Neural progenitor cell (in vitro differentiated cells): ENCODE measurements around the gene TPPP2. TPM values are rescaled to one million over a fixed set of nuclear protein-coding genes. Genes with fewer than 3 reads are reported as not detected.

Experiments
- DNase-seq: peaks from one replicate; pipeline ENCODE4 v3.0.0-alpha.2; 2016; ENCODE audit warnings: low spot score
- H2AFZ ChIP-seq: fragments of 200-600 bp; sonication (generic); replicated peaks from 2 replicates; pipeline ENCODE4 v1.6.1; 2016; ENCODE audit warnings: antibody characterized with exemption
- H3F3A ChIP-seq: fragments of 200-600 bp; sonication (generic); 2 replicates; pipeline ENCODE4 v1.6.1; 2016; ENCODE audit warnings: antibody characterized with exemption, low read depth
- H3K27ac ChIP-seq: fragments of 200-600 bp; sonication (generic); 2 replicates; pipeline ENCODE4 v1.5.1; 2016; ENCODE audit warnings: mild to moderate bottlenecking
- H3K27me3 ChIP-seq: fragments of 200-600 bp; sonication (generic); 2 replicates; pipeline ENCODE4 v1.6.1; 2016; ENCODE audit warnings: mild to moderate bottlenecking, moderate library complexity
- H3K36me3 ChIP-seq: fragments of 200-600 bp; sonication (generic); 2 replicates; pipeline ENCODE4 v1.5.1; 2016
- H3K4me1 ChIP-seq: fragments of 200-600 bp; sonication (generic); 2 replicates; pipeline ENCODE4 v1.6.1; 2016; ENCODE audit warnings: mixed run types
- H3K4me2 ChIP-seq: fragments of 200-600 bp; sonication (generic); 2 replicates; pipeline ENCODE4 v1.6.1; 2016
- H3K4me3 ChIP-seq: fragments of 200-600 bp; sonication (generic); 2 replicates; pipeline ENCODE4 v1.5.1; 2016
- H3K79me2 ChIP-seq: fragments of 200-600 bp; sonication (generic); 2 replicates; pipeline ENCODE4 v1.6.1; 2016; ENCODE audit warnings: low read depth
- H3K9ac ChIP-seq: fragments of 200-600 bp; sonication (generic); 2 replicates; pipeline ENCODE4 v1.6.1; 2016
- H3K9me3 ChIP-seq: fragments of 200-600 bp; sonication (generic); 2 replicates; pipeline ENCODE4 v1.5.1; 2016; ENCODE audit warnings: low read depth
- H4K20me1 ChIP-seq: fragments of 200-600 bp; sonication (generic); 2 replicates; pipeline ENCODE4 v1.6.1; 2016; ENCODE audit warnings: low read depth
- H3K27ac Mint-ChIP-seq: 3 replicates; pipeline ENCODE4 v1.8.0; 2021; ENCODE audit warnings: mixed read lengths
- H3K27me3 Mint-ChIP-seq: 2 replicates; pipeline ENCODE4 v1.8.0; 2022; ENCODE audit warnings: low read depth, mild to moderate bottlenecking, inconsistent platforms, moderate library complexity, mixed read lengths; ENCODE audit not compliant: insufficient read depth
- H3K36me3 Mint-ChIP-seq: 3 replicates; pipeline ENCODE4 v1.8.0; 2021; ENCODE audit warnings: mixed read lengths
- H3K4me1 Mint-ChIP-seq: 3 replicates; pipeline ENCODE4 v1.8.0; 2021; ENCODE audit warnings: mixed read lengths
- H3K4me3 Mint-ChIP-seq: 3 replicates; pipeline ENCODE4 v1.8.0; 2021; ENCODE audit warnings: mild to moderate bottlenecking, moderate library complexity, mixed read lengths
- H3K9me3 Mint-ChIP-seq: 3 replicates; pipeline ENCODE4 v1.8.0; 2020; ENCODE audit warnings: mixed read lengths
- EZH2 ChIP-seq: fragments of 200-600 bp; sonication (generic); IDR thresholded peaks from 2 replicates; pipeline ENCODE4 v1.6.1; 2017; ENCODE audit warnings: antibody characterized with exemption, mild to moderate bottlenecking, moderate library complexity
- EZH2phosphoT487 ChIP-seq: fragments of 200-600 bp; sonication (generic); IDR thresholded peaks from 2 replicates; pipeline ENCODE4 v1.6.1; 2017; ENCODE audit warnings: antibody characterized with exemption
- total RNA-seq: library from RNA; depleted of rRNA; stranded (reverse); fragments of >200 nt; gene quantifications from 2 replicates; pipeline ENCODE4 v1.2.3, GENCODE V29; 2015; ENCODE audit warnings: low replicate concordance
- TF ChIP-seq, protein P1 (sequence below): fragments of 200-600 bp; sonication (generic); IDR thresholded peaks from 2 replicates; pipeline ENCODE4 v1.5.1; 2017; ENCODE audit warnings: antibody characterized with exemption, mild to moderate bottlenecking

TPPP2 gene
- total RNA-seq, 1 donor from 2014 or later = not detected

DNA sequence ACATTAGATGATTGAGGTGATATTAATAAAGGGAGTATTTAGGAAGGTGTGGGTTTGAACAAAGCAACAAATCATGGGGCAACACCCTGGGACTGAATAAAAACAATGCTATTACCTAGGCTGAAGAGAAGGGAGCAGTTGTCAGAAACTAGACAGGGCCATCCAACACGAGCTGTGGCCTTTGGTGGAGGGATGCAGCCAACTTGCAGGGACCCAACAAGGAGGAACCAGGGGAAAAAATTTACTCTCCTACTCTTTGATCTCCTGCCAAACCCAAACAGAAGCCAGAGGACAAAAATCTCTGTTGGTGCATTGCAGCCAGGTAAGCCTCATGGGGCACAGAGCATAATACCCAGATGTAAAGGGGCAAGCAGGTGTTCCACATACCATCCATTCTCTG, 18.9 kb upstream of the TPPP2 start:
- Histone ChIP-seq H3K36me3 (no peaks in the 10 kb centered on the region), H3K4me2 (no peak overlapping the region), H3K79me2 (no peaks in the 10 kb centered on the region), H3K9me3 (no peaks in the 10 kb centered on the region), H3K27me3 (peaks cover 18% of the 10 kb centered on the region), H3K27ac (no peak overlapping the region), H3K4me1 (peaks cover 9% of the 10 kb centered on the region), H3F3A (no peaks in the 10 kb centered on the region), H3K9ac (no peak overlapping the region), H4K20me1 (no peaks in the 10 kb centered on the region), H2AFZ (no peak overlapping the region), H3K4me3 (no peak overlapping the region)
- no peak for DNase-seq
- Mint-ChIP-seq H3K4me1 (peaks cover 32% of the 10 kb centered on the region), H3K36me3 (no peaks in the 10 kb centered on the region), H3K27me3 (peaks cover 2% of the 10 kb centered on the region), H3K9me3 (no peaks in the 10 kb centered on the region), H3K27ac (no peak overlapping the region), H3K4me3 (no peak overlapping the region)
- TF ChIP-seq EZH2phosphoT487 (no peak), EZH2 (no peak)
- TF ChIP-seq, protein P1, sequence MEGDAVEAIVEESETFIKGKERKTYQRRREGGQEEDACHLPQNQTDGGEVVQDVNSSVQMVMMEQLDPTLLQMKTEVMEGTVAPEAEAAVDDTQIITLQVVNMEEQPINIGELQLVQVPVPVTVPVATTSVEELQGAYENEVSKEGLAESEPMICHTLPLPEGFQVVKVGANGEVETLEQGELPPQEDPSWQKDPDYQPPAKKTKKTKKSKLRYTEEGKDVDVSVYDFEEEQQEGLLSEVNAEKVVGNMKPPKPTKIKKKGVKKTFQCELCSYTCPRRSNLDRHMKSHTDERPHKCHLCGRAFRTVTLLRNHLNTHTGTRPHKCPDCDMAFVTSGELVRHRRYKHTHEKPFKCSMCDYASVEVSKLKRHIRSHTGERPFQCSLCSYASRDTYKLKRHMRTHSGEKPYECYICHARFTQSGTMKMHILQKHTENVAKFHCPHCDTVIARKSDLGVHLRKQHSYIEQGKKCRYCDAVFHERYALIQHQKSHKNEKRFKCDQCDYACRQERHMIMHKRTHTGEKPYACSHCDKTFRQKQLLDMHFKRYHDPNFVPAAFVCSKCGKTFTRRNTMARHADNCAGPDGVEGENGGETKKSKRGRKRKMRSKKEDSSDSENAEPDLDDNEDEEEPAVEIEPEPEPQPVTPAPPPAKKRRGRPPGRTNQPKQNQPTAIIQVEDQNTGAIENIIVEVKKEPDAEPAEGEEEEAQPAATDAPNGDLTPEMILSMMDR = no peak

DNA sequence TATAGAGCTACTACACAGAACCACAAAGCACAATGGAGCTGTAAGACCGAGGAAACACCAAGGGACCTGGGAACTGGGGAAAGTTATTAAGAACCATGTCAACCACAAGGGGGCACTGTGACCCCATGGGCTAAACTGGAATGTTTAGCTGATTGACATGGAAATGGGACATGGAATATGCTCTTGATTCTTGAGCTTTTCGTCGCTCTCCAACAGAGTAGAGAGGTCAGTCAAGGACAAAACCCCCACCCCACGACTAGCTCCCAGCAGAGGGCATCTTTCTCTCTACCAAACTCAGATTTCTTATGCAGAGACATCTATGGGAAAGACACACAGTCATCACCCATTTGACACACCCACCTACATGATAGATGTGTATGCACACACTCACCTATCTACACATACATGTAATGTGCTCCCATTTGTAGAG, 15.2 kb upstream of the TPPP2 start:
- H3K4me1 Mint-ChIP-seq = peaks cover 16% of the 10 kb centered on the region
- H3K4me3 Mint-ChIP-seq = no peak overlapping the region
- no peaks in the 10 kb centered on the region for H4K20me1 ChIP-seq
- H3K79me2 ChIP-seq = no peaks in the 10 kb centered on the region
- H3K4me2 ChIP-seq = no peak overlapping the region
- peaks cover 18% of the 10 kb centered on the region for H3K27me3 ChIP-seq
- TF ChIP-seq EZH2 (no peak), EZH2phosphoT487 (no peak)
- TF ChIP-seq, protein P1 = peak; percentile 92
- H3K27ac ChIP-seq = no peak overlapping the region
- peak; percentile 93 for DNase-seq
- no peaks in the 10 kb centered on the region for H3K9me3 ChIP-seq
- no peaks in the 10 kb centered on the region for H3K36me3 ChIP-seq
- H2AFZ ChIP-seq = peak overlapping the region; percentile 38
- no peaks in the 10 kb centered on the region for H3K9me3 Mint-ChIP-seq
- H3K4me1 ChIP-seq = peaks cover under 1% of the 10 kb centered on the region
- H3K36me3 Mint-ChIP-seq = peaks cover 4% of the 10 kb centered on the region
- H3F3A ChIP-seq = no peaks in the 10 kb centered on the region
- peak overlapping the region; percentile 72 for H3K27ac Mint-ChIP-seq
- H3K27me3 Mint-ChIP-seq = peaks cover 2% of the 10 kb centered on the region
- no peak overlapping the region for H3K4me3 ChIP-seq
- H3K9ac ChIP-seq = no peak overlapping the region

DNA sequence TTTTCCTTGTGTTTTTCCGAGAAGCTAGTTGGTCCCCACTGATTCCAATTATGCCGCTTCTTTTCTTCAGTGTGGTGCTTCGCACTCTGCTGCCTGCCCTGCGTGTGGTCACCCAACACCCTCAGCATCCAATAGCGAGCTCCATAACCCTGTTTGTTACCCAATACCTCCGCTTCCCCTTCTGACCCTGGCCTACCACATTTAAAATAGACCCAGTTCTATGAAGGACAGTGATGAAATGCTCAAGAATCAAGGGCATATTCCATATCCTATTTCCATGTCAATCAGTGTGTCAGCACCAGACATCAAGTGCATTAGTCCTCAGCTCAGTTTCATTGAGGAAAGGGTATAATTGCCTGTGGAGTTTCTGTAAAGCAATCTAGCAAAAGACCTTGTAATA, 14.7 kb upstream of the TPPP2 start:
- Mint-ChIP-seq H3K4me1 (peaks cover 16% of the 10 kb centered on the region), H3K27ac (no peak overlapping the region), H3K4me3 (no peak overlapping the region), H3K36me3 (peaks cover 4% of the 10 kb centered on the region), H3K27me3 (peaks cover 2% of the 10 kb centered on the region), H3K9me3 (no peaks in the 10 kb centered on the region)
- H3K4me1 ChIP-seq = no peaks in the 10 kb centered on the region
- TF ChIP-seq, protein P1 = no peak
- no peak overlapping the region for H3K4me3 ChIP-seq
- H3K9ac ChIP-seq = no peak overlapping the region
- no peaks in the 10 kb centered on the region for H3K79me2 ChIP-seq
- H3K9me3 ChIP-seq = no peaks in the 10 kb centered on the region
- no peaks in the 10 kb centered on the region for H3F3A ChIP-seq
- no peaks in the 10 kb centered on the region for H3K36me3 ChIP-seq
- no peak for DNase-seq
- no peak overlapping the region for H2AFZ ChIP-seq
- H3K4me2 ChIP-seq = no peak overlapping the region
- H4K20me1 ChIP-seq = no peaks in the 10 kb centered on the region
- H3K27ac ChIP-seq = no peak overlapping the region
- peaks cover 19% of the 10 kb centered on the region for H3K27me3 ChIP-seq
